Measurements from ENCODE around the gene PDE9A. TPM values are rescaled to one million over a fixed set of nuclear protein-coding genes. Genes with fewer than 3 reads are reported as not detected.

The PDE9A gene
- total and polyA plus RNA-seq, 2 donors (not counting 3 experiments of a cell fraction or from before 2014, with no cell fraction given) = 0.28 to 2.2 TPM

- Histone ChIP-seq H3K4me1 (ENCODE audit: control insufficient read depth, extremely low read depth, insufficient read depth, low read length) (no peaks in the 10 kb centered on the region), H3K4me3 (replicated peaks in 1 of 3; ENCODE audit: insufficient read depth in 1 of 3, low read depth in 1 of 3, low read length in 3 of 3) (no peak overlapping the region), H3K36me3 (ENCODE audit: control insufficient read depth in 2 of 2, extremely low read depth in 1 of 2, insufficient read depth in 2 of 2, low read length in 2 of 2) (no peaks in the 10 kb centered on the region), H3K79me2 (ENCODE audit: control insufficient read depth, insufficient read depth, low read length) (no peaks in the 10 kb centered on the region), H4K20me1 (replicated peaks; ENCODE audit: control insufficient read depth, extremely low read depth, insufficient read depth, low read length) (no peaks in the 10 kb centered on the region), H2AFZ (ENCODE audit: low read depth, low read length) (no peak overlapping the region), H3K27me3 (ENCODE audit: control insufficient read depth in 2 of 2, insufficient read depth in 2 of 2, low read length in 2 of 2) (no peaks in the 10 kb centered on the region), H3K27ac (ENCODE audit: insufficient read depth, low read depth, low read length) (no peak overlapping the region), H3K9ac (replicated peaks; ENCODE audit: extremely low read depth, insufficient read depth, low read length) (no peak overlapping the region), H3K4me2 (ENCODE audit: insufficient read depth, low read length) (no peak overlapping the region), H3K9me3 (replicated peaks; ENCODE audit: control insufficient read depth, insufficient read depth, low read length) (no peaks in the 10 kb centered on the region), H3K9me1 (replicated peaks; ENCODE audit: control insufficient read depth, extremely low read depth, insufficient read depth, low read length) (no peaks in the 10 kb centered on the region)
- dilution Hi-C loops (cut with MboI; ENCODE audit: extremely low pct_ligation_motif_present, low sequenced_read_pairs) (no loop called here), intact Hi-C loops (cut with micrococcal nuclease) (no loop called here)
- CTCF ChIA-PET = no interaction called here
- TF ChIP-seq POLR2AphosphoS5 (IDR thresholded peaks at IDR 0.05; ENCODE audit: insufficient read depth, low read depth, low read length) (no peak), MYC (IDR thresholded peaks at IDR 0.05; ENCODE audit: low read depth, low read length) (no peak), MAX (IDR thresholded peaks at IDR 0.05; ENCODE audit: insufficient read depth, insufficient read length) (no peak), CTCF (IDR thresholded peaks at IDR 0.05; ENCODE audit: extremely low read depth in 1 of 2, insufficient read depth in 1 of 2, low read depth in 1 of 2, low read length in 2 of 2) (no peak), GATA2 (IDR thresholded peaks at IDR 0.05; ENCODE audit: insufficient read depth, insufficient read length, low read depth, low read length) (no peak), POLR2A (IDR thresholded peaks at IDR 0.05; ENCODE audit: low read depth, low read length) (no peak), EZH2 (IDR thresholded peaks at IDR 0.05; ENCODE audit: borderline replicate concordance, low read depth, low read length, severe bottlenecking) (no peak), FOS (IDR thresholded peaks at IDR 0.05; ENCODE audit: borderline replicate concordance, insufficient read depth, low read length) (no peak), JUN (IDR thresholded peaks at IDR 0.05; ENCODE audit: borderline replicate concordance, insufficient read depth, insufficient read length, low read depth) (no peak)
- POLR2A ChIA-PET = no interaction called here
- no TSS peak for BruUV-seq (replicated peaks)
- no peak for FAIRE-seq
- DNase-seq (ENCODE audit: low read depth, low spot score) = no peak
Measured at GRCh38 chr21:42631142-42631541, 22.3 kb upstream of the PDE9A start.
